NCI-H1930 (cell line): ENCODE results near the gene RIMKLA.
A peak's percentile ranks its signal among the peaks of the same experiment; 100 is the strongest.

Source experiments
- DNase-seq, 2 experiments: peaks; one replicate each; lab custom pipeline; 2025; lab: John Stamatoyannopoulos, UW

Gene RIMKLA

GRCh38 chr1:42380586-42381279, at the start of gene RIMKLA:
Gene RIMKLA, plus strand, starts transcription at chr1:42380792. Its CDS starts 143 bp downstream, at chr1:42380935.
- peak; percentile 64 to 83 for DNase-seq

- DNase-seq: no peak
Measured at GRCh38 chr1:42332877-42333276, 47.7 kb upstream of the RIMKLA start.

- DNase-seq: no peak
Measured at GRCh38 chr1:42333662-42334239, 46.8 kb upstream of the RIMKLA start.

- no peak for DNase-seq
Measured at GRCh38 chr1:42334240-42335049, 46.1 kb upstream of the RIMKLA start.

GRCh38 chr1:42335050-42335808, 45.4 kb upstream of the RIMKLA start, which contains the start of gene FOXJ3:
Gene FOXJ3, minus strand, starts transcription at chr1:42335235. Its CDS starts 24,142 bp downstream, at chr1:42311093.
- DNase-seq: peak; percentile 90 to 96

- peak; percentile 70 to 74 for DNase-seq
Measured at GRCh38 chr1:42335809-42336518, 44.6 kb upstream of the RIMKLA start.

GRCh38 chr1:42336978-42337377, 43.6 kb upstream of the RIMKLA start:
- DNase-seq: no peak

- peak; percentile 97 for DNase-seq
Measured at GRCh38 chr1:42340093-42340492, 40.5 kb upstream of the RIMKLA start.

- DNase-seq: peak; percentile 71 to 84
Measured at GRCh38 chr1:42340901-42341300, 39.7 kb upstream of the RIMKLA start.

GRCh38 chr1:42343049-42343448, 37.5 kb upstream of the RIMKLA start:
- no peak for DNase-seq

GRCh38 chr1:42348498-42348897, 32.1 kb upstream of the RIMKLA start:
- peak in 1 of 2 experiments; percentile 52 for DNase-seq

GRCh38 chr1:42350086-42350485, 30.5 kb upstream of the RIMKLA start:
- DNase-seq: no peak

GRCh38 chr1:42358791-42359190, 21.8 kb upstream of the RIMKLA start:
- no peak for DNase-seq

GRCh38 chr1:42359466-42359865, 21.1 kb upstream of the RIMKLA start:
- DNase-seq: no peak

GRCh38 chr1:42364089-42364488, 16.5 kb upstream of the RIMKLA start:
- no peak for DNase-seq

GRCh38 chr1:42364542-42364941, 16.1 kb upstream of the RIMKLA start:
- DNase-seq: no peak

- no peak for DNase-seq
Measured at GRCh38 chr1:42365118-42365517, 15.5 kb upstream of the RIMKLA start.

- no peak for DNase-seq
Measured at GRCh38 chr1:42368096-42368795, 12.3 kb upstream of the RIMKLA start.

GRCh38 chr1:42369471-42369870, 11.1 kb upstream of the RIMKLA start:
- no peak for DNase-seq

GRCh38 chr1:42370876-42371549, 9.6 kb upstream of the RIMKLA start:
- no peak for DNase-seq
